ENCODE data around the gene LCMT2.

LCMT2 gene

GRCh38 chr15:43329960-43330779 lies at the start of gene LCMT2:
Gene LCMT2, minus strand, starts transcription at chr15:43330573. Its CDS starts 84 bp downstream, at chr15:43330489.
- H3K27ac ChIP-seq (ENCODE audit: low read depth, low read length), result peak within 1 kb of the TSS; percentile 96
- H3K4me3 ChIP-seq (ENCODE audit: low read length), result peak within 1 kb of the TSS; percentile 88
- peak within 1 kb of the TSS; percentile 69 for H3K9ac ChIP-seq (ENCODE audit: low read length)
- H3K36me3 ChIP-seq (ENCODE audit: control insufficient read depth, insufficient read depth, low read length), result no peaks in the 10 kb centered on the region
- no peaks in the 10 kb centered on the region for H3K27me3 ChIP-seq (ENCODE audit: control insufficient read depth, insufficient read depth, low read length)
- H3K4me1 ChIP-seq (ENCODE audit: control insufficient read depth, insufficient read depth, low read length), result peaks cover 15% of the 10 kb centered on the region

- H3K9ac ChIP-seq (ENCODE audit: low read length), result no peak overlapping the region
- H3K27ac ChIP-seq (ENCODE audit: low read depth, low read length), result no peak overlapping the region
- H3K36me3 ChIP-seq (ENCODE audit: control insufficient read depth, insufficient read depth, low read length), result no peaks in the 10 kb centered on the region
- no peak overlapping the region for H3K4me3 ChIP-seq (ENCODE audit: low read length)
- H3K27me3 ChIP-seq (ENCODE audit: control insufficient read depth, insufficient read depth, low read length), result no peaks in the 10 kb centered on the region
- H3K4me1 ChIP-seq (ENCODE audit: control insufficient read depth, insufficient read depth, low read length), result no peaks in the 10 kb centered on the region
Measured at GRCh38 chr15:43378601-43379000, 48.2 kb upstream of the LCMT2 start.

GRCh38 chr15:43376017-43376705 lies 45.8 kb upstream of the LCMT2 start:
- Histone ChIP-seq H3K36me3 (ENCODE audit: control insufficient read depth, insufficient read depth, low read length) (no peaks in the 10 kb centered on the region), H3K4me1 (ENCODE audit: control insufficient read depth, insufficient read depth, low read length) (peaks cover 3% of the 10 kb centered on the region), H3K9ac (ENCODE audit: low read length) (no peak overlapping the region), H3K4me3 (ENCODE audit: low read length) (no peak overlapping the region), H3K27me3 (ENCODE audit: control insufficient read depth, insufficient read depth, low read length) (no peaks in the 10 kb centered on the region), H3K27ac (ENCODE audit: low read depth, low read length) (no peak overlapping the region)

GRCh38 chr15:43370975-43371974 lies 40.9 kb upstream of the LCMT2 start, which contains the start of the genes TUBGCP4 and ZSCAN29:
Gene TUBGCP4, plus strand, starts transcription at chr15:43371101. Its CDS starts 254 bp downstream, at chr15:43371355.
Gene ZSCAN29, minus strand, starts transcription at chr15:43371043. Its CDS starts 1,130 bp downstream, at chr15:43369913.
- Histone ChIP-seq H3K27ac (ENCODE audit: low read depth, low read length) (peak within 1 kb of the TSS; percentile 45), H3K27me3 (ENCODE audit: control insufficient read depth, insufficient read depth, low read length) (no peaks in the 10 kb centered on the region), H3K9ac (ENCODE audit: low read length) (peak within 1 kb of the TSS; percentile 88), H3K4me3 (ENCODE audit: low read length) (peak within 1 kb of the TSS; percentile 97), H3K4me1 (ENCODE audit: control insufficient read depth, insufficient read depth, low read length) (peaks cover 9% of the 10 kb centered on the region), H3K36me3 (ENCODE audit: control insufficient read depth, insufficient read depth, low read length) (peaks cover 7% of the 10 kb centered on the region)

GRCh38 chr15:43370310-43370974 lies 40.1 kb upstream of the LCMT2 start:
- peak overlapping the region; percentile 45 for H3K27ac ChIP-seq (ENCODE audit: low read depth, low read length)
- H3K4me3 ChIP-seq (ENCODE audit: low read length), result peak overlapping the region; percentile 97
- H3K4me1 ChIP-seq (ENCODE audit: control insufficient read depth, insufficient read depth, low read length), result peaks cover 9% of the 10 kb centered on the region

GRCh38 chr15:43361313-43361903 lies 31.0 kb upstream of the LCMT2 start:
- H3K4me3 ChIP-seq (ENCODE audit: low read length), result no peak overlapping the region
- no peak overlapping the region for H3K27ac ChIP-seq (ENCODE audit: low read depth, low read length)
- no peaks in the 10 kb centered on the region for H3K27me3 ChIP-seq (ENCODE audit: control insufficient read depth, insufficient read depth, low read length)
- H3K4me1 ChIP-seq (ENCODE audit: control insufficient read depth, insufficient read depth, low read length), result no peaks in the 10 kb centered on the region
- peaks cover 46% of the 10 kb centered on the region for H3K36me3 ChIP-seq (ENCODE audit: control insufficient read depth, insufficient read depth, low read length)
- H3K9ac ChIP-seq (ENCODE audit: low read length), result no peak overlapping the region

More at GRCh38 chr15:43370310-43370974, 40.1 kb upstream of the LCMT2 start:
- H3K36me3 ChIP-seq (ENCODE audit: control insufficient read depth, insufficient read depth, low read length), result peaks cover 13% of the 10 kb centered on the region
- H3K27me3 ChIP-seq (ENCODE audit: control insufficient read depth, insufficient read depth, low read length), result no peaks in the 10 kb centered on the region
- peak overlapping the region; percentile 74 for H3K9ac ChIP-seq (ENCODE audit: low read length)

- H3K4me3 ChIP-seq (ENCODE audit: low read length), result no peak overlapping the region
- peaks cover 40% of the 10 kb centered on the region for H3K36me3 ChIP-seq (ENCODE audit: control insufficient read depth, insufficient read depth, low read length)
- no peak overlapping the region for H3K9ac ChIP-seq (ENCODE audit: low read length)
- no peaks in the 10 kb centered on the region for H3K27me3 ChIP-seq (ENCODE audit: control insufficient read depth, insufficient read depth, low read length)
- no peaks in the 10 kb centered on the region for H3K4me1 ChIP-seq (ENCODE audit: control insufficient read depth, insufficient read depth, low read length)
- H3K27ac ChIP-seq (ENCODE audit: low read depth, low read length), result no peak overlapping the region
Measured at GRCh38 chr15:43360821-43361220, 30.4 kb upstream of the LCMT2 start.

GRCh38 chr15:43352693-43353382 lies 22.5 kb upstream of the LCMT2 start:
- no peak overlapping the region for H3K27ac ChIP-seq (ENCODE audit: low read depth, low read length)
- no peaks in the 10 kb centered on the region for H3K27me3 ChIP-seq (ENCODE audit: control insufficient read depth, insufficient read depth, low read length)
- H3K36me3 ChIP-seq (ENCODE audit: control insufficient read depth, insufficient read depth, low read length), result peaks cover 13% of the 10 kb centered on the region
- no peak overlapping the region for H3K4me3 ChIP-seq (ENCODE audit: low read length)
- no peaks in the 10 kb centered on the region for H3K4me1 ChIP-seq (ENCODE audit: control insufficient read depth, insufficient read depth, low read length)
- no peak overlapping the region for H3K9ac ChIP-seq (ENCODE audit: low read length)

GRCh38 chr15:43347114-43347513 lies 16.7 kb upstream of the LCMT2 start:
- Histone ChIP-seq H3K36me3 (ENCODE audit: control insufficient read depth, insufficient read depth, low read length) (peaks cover 12% of the 10 kb centered on the region), H3K27me3 (ENCODE audit: control insufficient read depth, insufficient read depth, low read length) (no peaks in the 10 kb centered on the region), H3K27ac (ENCODE audit: low read depth, low read length) (no peak overlapping the region), H3K4me1 (ENCODE audit: control insufficient read depth, insufficient read depth, low read length) (no peaks in the 10 kb centered on the region), H3K4me3 (ENCODE audit: low read length) (no peak overlapping the region), H3K9ac (ENCODE audit: low read length) (no peak overlapping the region)

GRCh38 chr15:43346305-43346704 lies 15.9 kb upstream of the LCMT2 start:
- Histone ChIP-seq H3K27me3 (ENCODE audit: control insufficient read depth, insufficient read depth, low read length) (no peaks in the 10 kb centered on the region), H3K27ac (ENCODE audit: low read depth, low read length) (no peak overlapping the region), H3K9ac (ENCODE audit: low read length) (no peak overlapping the region), H3K36me3 (ENCODE audit: control insufficient read depth, insufficient read depth, low read length) (peaks cover 8% of the 10 kb centered on the region), H3K4me1 (ENCODE audit: control insufficient read depth, insufficient read depth, low read length) (no peaks in the 10 kb centered on the region), H3K4me3 (ENCODE audit: low read length) (no peak overlapping the region)

GRCh38 chr15:43330780-43331087 lies 361 bp upstream of the LCMT2 start:
- H3K27me3 ChIP-seq (ENCODE audit: control insufficient read depth, insufficient read depth, low read length), result no peaks in the 10 kb centered on the region
- H3K9ac ChIP-seq (ENCODE audit: low read length), result peak overlapping the region; percentile 6
- peak overlapping the region; percentile 96 for H3K27ac ChIP-seq (ENCODE audit: low read depth, low read length)
- H3K36me3 ChIP-seq (ENCODE audit: control insufficient read depth, insufficient read depth, low read length), result no peaks in the 10 kb centered on the region
- H3K4me3 ChIP-seq (ENCODE audit: low read length), result peak overlapping the region; percentile 88
- H3K4me1 ChIP-seq (ENCODE audit: control insufficient read depth, insufficient read depth, low read length), result peaks cover 15% of the 10 kb centered on the region
